Stimulated activated CD8-positive, alpha-beta memory T cell treated with anti-CD3 and anti-CD28 coated beads, Interleukin-4, amount 100 ng/mL, for 4 hours (primary cell): ENCODE measurements around the gene PLLP.
A peak's percentile ranks its signal among the peaks of the same experiment; 100 is the strongest.

ENCODE experiments used
- DNase-seq, 2 donors: peaks; one replicate each; pipeline ENCODE4 v3.0.0-alpha.2; 2020; ENCODE audit warnings: low read depth in 2 of 2, low spot score in 1 of 2

PLLP gene

GRCh38 chr16:57257455-57258070 is 26.9 kb downstream of the PLLP start:
- no peak for DNase-seq

DNA sequence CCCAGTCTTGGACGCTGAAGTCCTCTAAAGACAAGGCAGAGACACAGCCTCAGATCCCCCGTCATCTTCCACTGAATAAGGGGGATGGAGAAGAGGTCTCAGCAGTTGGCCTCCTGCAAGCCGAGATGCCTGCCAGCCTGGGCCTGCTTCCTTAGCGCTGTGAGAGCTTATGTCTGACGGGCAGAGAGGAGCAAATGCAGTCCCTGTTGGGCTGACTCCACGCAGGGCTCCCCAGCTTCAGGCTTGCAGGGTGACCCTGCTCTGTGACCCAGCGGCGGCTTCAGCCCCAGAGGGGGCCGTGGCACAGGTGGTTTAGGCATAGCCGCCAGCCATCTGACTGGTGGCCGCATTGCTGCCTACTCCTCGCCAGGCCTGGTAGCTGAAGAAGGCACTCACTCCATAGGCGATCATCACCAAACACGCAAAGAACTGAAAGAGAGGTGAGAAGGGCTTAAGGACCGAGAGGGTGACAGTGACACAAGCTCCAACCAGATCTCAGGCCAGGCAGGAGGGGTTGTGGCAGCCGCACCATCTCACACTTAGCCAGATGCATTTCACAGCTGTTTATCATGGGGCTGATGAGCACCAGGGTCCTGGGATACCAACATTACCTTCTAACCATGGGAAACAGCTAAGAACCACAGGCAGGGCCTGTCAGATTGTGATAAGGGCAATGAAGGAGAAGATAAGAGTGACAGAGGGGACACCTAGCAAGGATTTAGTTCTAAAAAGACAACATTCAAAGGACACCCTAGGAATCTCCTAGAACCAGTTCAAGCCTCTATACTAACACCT is 27.7 kb downstream of the PLLP start:
- no peak for DNase-seq

DNA sequence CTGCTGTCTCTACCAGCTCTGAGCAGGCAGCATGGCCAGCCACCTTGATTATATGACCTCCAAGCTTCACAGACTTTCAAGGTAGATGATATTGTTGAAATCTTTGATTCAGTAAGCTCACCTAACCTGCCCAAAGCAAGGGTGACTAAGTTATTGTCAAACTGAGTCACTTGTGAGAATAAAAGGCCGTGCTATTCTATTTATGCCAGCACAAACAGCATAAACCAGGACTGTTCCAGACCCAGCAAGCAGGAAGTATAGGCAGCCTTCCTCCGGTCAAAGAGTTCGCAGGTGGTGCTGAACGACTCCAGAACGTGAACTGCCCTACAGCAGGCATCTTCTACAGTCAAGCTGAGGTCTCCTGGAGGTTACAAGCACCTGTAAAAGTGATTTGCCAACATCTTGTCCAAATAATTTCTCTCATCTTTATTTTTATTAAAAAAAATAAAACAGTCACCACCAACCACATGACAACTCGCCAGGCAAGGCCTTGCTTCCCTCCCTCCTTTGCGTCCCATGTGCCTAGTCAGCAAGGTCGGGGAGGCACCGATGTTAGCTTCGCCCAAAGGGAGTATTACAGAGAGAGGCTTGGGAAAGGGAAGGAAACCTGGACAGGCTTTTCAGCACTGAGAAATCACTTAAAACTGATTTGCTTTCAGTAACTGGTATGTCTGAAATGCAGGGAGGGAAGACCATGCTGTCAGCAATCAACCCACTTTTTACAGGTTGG is 28.6 kb downstream of the PLLP start:
- DNase-seq = no peak

- no peak for DNase-seq
Observed at GRCh38 chr16:57253466-57253865, 31.0 kb downstream of the PLLP start.

- no peak for DNase-seq
Observed at GRCh38 chr16:57252148-57252721, 32.2 kb downstream of the PLLP start.

- no peak for DNase-seq
Observed at GRCh38 chr16:57251352-57251751, 33.1 kb downstream of the PLLP start.

GRCh38 chr16:57245472-57246113 is 38.9 kb downstream of the PLLP start:
- no peak for DNase-seq

GRCh38 chr16:57244767-57245471 is 39.6 kb downstream of the PLLP start, which contains the start of gene ARL2BP:
Gene ARL2BP, plus strand, starts transcription at chr16:57245259. Its CDS starts 109 bp downstream, at chr16:57245368.
- peak; percentile 86 to 94 for DNase-seq

- no peak for DNase-seq
Observed at GRCh38 chr16:57244463-57244766, 40.1 kb downstream of the PLLP start.

- no peak for DNase-seq
Observed at GRCh38 chr16:57242650-57243049, 41.8 kb downstream of the PLLP start.

DNA sequence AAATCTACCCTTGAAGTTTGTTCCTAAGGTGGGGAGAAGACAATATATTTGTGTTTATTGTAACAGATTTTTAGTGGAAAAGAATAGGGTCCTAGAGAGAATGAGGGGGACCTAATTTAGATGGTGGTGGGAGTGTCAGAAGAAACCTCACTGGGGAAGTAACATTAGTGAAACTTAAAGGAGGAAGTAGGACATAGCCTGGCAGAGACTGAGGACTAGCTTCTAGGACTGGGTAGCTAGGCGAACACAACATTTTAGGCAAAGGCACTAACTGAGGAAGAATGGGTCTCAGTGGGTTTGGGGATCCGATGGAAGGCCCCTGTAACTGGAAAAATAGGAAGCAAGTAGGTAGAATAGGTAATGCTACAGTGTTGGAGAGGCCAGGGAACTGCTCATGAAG is 43.6 kb downstream of the PLLP start:
- DNase-seq = no peak

DNA sequence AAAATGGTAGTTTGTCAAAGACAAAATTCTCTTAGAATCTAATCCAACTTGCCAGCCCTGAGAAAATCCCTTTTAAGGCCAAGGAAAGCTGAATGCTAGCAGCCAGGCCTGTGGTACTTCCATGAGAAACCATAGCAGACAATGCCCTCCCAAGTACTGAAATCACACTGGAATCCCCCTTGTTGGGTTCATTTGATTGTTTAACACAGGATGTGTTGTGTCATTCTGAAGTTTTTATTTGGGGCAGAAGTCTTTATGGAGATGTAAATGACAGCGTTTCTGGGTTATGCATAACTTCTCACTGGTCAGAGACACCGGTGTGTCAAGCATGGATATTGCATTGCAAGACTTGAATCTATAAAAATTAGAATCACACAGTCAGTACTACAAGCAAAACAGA is 45.4 kb downstream of the PLLP start:
- no peak for DNase-seq

GRCh38 chr16:57238682-57239081 is 45.8 kb downstream of the PLLP start:
- DNase-seq = no peak

- DNase-seq = no peak
Observed at GRCh38 chr16:57236022-57236350, 48.5 kb downstream of the PLLP start.

DNA sequence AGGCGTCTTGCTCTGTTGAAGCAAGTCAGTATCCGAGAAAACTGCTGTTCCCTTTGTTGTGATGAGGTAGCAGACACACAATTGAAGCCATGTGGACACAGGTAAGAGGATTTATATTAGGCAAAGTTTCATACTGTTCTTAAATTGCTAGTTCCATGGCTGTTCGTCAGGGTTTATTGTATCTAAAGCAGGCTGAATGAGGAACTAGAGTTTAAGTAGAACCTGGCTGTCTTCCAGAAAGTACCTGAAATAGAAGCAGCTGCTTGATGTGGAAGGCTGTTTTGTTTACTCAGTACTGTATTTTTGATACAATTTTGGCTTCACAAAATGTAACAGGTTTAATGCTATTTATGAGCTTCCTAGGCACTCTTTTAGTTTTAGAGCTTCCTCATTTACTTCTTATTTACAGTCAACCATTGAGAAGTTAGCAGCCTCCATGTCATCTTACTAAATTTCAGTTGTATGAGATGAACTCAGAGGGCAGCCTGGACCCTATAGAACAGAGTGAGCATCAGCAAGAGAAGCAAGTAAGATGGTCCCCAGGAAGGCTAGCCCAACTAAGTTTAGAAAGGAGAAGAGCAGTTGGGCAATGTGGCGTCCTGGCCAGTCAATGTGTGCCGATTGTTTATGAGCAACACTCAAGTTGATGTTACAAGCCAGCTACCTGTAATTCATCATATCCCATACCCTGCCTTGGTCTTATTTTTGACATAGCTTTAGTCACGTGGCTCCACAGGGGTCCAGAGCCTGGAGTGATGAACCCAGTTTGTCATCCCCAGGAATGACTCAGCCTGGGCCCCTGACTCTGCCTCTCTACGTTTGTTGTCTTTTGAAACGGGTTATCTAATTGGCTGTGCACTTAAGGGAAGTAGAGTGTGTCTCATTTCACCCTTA is 49.1 kb downstream of the PLLP start:
- no peak for DNase-seq

GRCh38 chr16:57234707-57235092 is 49.8 kb downstream of the PLLP start:
- DNase-seq = no peak

GRCh38 chr16:57233944-57234706 is 50.3 kb downstream of the PLLP start:
- no peak for DNase-seq

GRCh38 chr16:57231821-57232350 is 52.6 kb downstream of the PLLP start:
- no peak for DNase-seq

- DNase-seq = no peak
Observed at GRCh38 chr16:57229079-57229478, 55.4 kb downstream of the PLLP start.
